PFSK-1 (cell line): ENCODE data around the gene MAFF.

Source experiments
- SIN3A ChIP-seq: IDR thresholded peaks from 2 replicates; pipeline ENCODE4 v1.6.1; 2012; ENCODE audit warnings: mild to moderate bottlenecking, low read length, moderate library complexity, borderline replicate concordance; ENCODE audit not compliant: insufficient read depth
- TAF1 ChIP-seq: IDR thresholded peaks from 2 replicates; pipeline ENCODE4 v1.6.1; 2012; ENCODE audit warnings: low read length, control low read depth, borderline replicate concordance; ENCODE audit not compliant: insufficient read depth

DNA sequence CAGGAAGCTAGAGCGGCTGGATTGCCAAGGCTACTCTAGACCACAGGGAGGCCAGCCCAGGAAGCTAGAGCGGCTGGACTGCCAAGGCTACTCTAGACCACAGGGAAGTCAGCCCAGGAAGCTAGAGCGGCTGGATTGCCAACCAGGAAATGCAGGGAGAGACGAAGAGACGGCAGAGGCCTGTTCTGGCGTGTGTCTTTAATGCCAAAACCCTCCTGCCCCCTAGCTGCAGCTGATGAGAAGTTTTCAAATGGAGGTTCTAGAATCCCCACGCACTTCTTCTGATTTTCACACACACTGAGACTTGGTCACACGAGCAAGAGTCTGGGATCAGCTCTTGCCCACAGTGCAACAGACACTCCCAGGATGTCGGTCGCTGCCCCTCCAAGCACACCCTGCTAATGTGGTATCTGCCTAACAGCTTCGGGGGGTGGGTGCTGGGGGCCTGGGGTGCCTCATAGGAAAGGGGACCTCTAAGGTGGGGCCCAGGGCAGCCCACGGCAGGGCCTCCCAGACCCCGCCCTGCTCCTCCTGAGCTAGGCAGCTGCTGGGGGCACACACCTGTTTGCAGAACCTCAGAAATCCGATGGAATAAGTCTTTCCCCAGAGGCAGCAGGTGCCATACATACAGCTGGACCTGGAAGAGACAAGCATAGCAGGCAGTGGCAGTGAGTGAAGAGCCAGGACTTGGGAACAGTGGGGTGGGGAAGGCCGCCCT is 28.5 kb downstream of the MAFF start:
- no peak for TF ChIP-seq TAF1
- TF ChIP-seq SIN3A: no peak
